Measurements from ENCODE around the gene CALN1. TPM values are rescaled to one million over a fixed set of nuclear protein-coding genes. Genes with fewer than 3 reads are reported as not detected.
"Not testable (repeated sequence)": the region's sequence is repeated elsewhere in the genome, so short reads cannot be mapped to it uniquely, and the experiment has no call there.

Gene CALN1
- total RNA-seq, 1 experiment from 2014 or later = not detected

DNA sequence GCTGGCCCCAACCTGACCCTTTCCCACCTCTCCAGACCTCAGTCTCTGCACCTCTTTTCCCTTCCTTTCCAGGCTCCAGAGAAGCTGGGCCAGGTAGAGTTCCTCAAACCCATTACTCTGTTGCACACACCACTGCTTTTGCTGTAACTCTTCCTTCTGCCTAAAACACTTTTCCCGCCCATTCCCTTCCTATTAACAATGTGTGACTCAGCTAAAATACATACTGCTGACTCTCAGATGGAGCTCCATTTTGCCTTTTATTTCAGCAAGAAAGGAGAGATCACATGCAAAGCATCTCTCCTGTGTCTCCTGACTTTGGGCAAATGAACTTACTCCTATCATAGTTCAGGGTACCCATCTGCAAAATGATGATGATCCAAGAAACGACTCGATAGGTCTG is 201.0 kb downstream of the CALN1 start:
- DNase-seq (ENCODE audit: extremely low read depth, low read depth) = no peak

DNA sequence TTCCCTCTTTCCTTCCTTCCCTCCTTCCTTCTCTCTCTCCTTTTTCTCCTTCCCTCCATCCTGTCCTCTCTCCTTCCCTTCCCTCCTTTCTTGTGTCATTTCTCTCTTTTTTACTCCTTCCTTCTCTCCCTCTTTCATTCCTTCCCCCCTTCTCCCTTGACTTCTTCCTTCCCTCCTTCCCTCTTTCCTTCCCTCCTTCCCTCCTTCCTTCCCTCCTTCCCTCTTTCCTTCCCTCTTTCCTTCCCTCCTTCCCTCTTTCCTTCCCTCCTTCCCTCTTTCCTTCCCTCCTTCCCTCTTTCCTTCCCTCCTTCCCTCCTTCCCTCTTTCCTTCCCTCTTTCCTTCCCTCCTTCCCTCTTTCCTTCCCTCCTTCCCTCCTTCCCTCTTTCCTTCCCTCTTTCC is 203.1 kb downstream of the CALN1 start:
- not testable (repeated sequence) for DNase-seq (ENCODE audit: extremely low read depth, low read depth)

DNA sequence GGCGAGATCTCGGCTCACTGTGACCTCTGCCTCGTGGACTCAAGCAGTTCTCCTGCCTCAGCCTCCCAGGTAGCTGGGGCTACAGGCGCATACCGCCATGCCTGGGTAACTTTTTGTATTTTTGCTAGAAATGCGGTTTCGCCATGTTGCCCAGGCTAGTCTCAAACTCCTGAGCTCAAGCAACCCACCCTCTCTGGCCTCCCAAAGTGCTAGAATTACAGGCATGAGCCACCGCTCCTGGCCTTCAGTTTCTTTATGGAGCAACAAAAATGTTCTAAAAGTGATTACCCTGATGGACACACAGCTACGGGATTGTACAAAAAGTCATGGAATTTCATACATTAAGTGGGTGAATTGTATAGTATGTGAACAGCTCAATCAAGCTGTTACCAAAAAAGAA is 216.0 kb downstream of the CALN1 start:
- DNase-seq (ENCODE audit: extremely low read depth, low read depth) = no peak

DNA sequence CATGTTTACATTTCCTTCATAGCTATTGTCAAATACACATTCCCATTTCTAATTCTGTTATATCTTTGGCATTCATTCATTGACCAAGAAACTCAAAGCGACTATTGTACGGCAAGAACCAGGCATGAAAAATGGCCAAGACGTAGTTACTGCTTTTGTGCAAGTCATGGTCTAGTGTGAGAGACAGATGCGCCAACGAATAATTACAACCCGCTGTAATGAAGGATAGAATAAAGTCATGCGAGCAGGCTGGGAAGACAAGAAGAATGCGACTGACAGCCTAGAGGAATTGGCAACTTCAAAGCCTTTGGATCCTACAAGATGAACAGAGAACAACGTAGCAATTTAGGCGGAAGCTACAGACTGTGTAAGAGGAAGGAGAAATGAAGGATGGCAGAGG is 221.2 kb downstream of the CALN1 start:
- DNase-seq (ENCODE audit: extremely low read depth, low read depth) = no peak

DNA sequence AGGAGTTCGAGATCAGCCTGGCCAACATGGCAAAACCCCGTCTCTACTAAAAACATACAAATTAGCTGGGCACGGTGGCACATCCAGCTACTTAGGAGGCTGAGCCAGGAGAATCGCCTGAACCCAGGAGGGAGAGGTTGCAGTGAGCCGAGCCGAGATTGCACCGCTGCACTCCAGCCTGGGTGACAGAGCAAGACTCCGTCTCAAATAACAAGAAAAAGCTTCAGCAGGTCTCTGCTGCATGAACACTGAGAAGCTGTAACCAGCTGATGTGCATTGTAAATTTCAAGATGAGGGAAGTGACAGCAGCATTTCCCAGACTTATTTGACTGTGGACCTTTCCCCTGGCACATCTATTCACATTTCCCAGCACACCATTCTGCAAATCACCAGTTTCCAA is 222.0 kb downstream of the CALN1 start:
- DNase-seq (ENCODE audit: extremely low read depth, low read depth) = no peak

DNA sequence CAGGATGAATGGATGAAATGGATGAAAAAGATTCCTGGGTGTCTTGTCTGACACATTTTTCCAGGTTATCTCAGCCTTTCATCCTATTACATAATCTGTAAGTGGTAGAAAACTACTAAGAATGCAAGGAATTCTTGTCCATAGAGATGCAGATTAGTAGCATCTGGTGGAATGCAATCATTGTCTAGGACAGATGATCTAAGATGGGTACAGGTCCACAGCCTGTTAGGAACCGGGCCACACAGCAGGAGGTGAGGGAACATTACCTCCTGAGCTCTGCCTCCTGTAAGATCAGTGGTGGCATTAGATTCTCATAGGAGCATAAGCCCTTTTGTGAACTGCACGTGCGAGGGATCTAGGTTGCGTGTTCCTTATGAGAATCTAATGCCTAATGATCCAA is 225.0 kb downstream of the CALN1 start:
- no peak for DNase-seq (ENCODE audit: extremely low read depth, low read depth)

DNA sequence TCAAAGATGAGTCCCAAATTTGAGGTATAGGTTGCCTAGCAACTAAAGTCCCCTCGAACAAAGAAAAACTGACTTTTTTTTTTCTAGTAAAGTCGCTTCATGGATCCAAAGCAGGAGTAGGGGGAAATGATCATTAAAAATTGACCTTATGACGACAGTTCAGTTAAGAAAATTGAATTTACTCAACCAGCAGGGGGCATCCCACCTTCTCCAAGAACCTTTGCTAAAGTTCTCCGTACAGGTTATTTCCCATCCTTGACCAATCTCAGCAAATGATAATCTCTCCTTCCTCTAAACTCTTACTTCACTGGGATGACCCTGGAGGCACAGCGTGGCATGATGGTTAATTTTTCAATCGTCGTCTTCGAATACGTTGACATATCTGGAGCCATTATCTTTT is 228.3 kb downstream of the CALN1 start:
- DNase-seq (ENCODE audit: extremely low read depth, low read depth) = peak; percentile 5

DNA sequence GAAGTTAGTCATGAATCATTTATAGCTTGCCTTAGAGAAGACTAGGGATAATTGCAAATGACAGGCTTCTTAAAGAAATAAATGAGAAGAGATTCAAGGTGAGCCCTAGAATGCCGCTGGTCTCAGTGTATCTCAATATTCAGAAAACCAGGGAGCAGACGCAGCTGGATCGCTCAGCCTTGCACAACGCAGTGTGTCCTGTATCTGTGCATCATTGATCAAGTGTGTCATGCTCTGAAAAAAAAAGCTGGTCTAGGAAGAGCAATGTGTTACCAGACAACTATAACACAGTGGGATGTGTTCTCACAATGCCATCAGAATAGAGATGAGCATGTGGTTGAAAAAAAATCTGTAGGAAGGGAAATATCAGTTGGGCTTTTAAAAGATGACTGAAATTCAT is 230.1 kb downstream of the CALN1 start:
- no peak for DNase-seq (ENCODE audit: extremely low read depth, low read depth)

DNA sequence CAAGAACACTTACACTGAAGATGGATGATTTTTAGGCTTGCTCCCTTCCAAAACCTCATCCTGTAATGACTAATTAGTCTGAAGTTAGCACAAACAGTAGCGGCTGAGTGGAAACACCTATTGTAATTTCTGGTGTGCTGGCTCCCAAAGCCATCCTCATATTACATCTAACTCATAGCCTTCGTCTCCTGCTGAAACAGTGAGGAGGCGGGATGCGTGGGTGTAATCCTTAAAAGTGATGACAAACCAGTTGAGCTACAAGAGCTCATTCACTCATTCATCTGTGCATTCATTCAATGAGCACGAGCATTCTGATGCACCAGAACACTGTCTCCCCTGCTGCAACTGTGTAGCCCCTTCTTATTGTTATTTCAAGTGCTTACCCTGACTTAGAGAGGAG is 235.3 kb downstream of the CALN1 start:
- DNase-seq (ENCODE audit: extremely low read depth, low read depth) = no peak

DNA sequence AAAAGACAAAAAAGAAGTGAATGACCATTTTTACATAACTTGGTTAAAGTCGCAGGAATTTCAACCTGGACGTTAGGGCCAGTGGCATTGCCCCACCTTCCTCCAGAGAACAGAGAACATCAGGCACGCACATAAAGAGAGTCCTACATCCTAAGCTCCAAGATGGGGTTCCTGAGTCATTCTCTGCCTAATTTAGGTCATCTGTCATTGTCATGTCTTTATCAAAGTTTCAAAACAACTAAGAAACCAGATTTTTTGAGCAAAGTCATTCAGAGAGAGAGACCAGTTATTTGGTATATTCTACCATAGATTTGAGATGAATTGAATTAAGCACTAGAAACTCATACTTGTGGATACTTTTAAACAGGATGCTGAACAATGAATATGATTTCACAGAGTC is 241.7 kb downstream of the CALN1 start:
- DNase-seq (ENCODE audit: extremely low read depth, low read depth) = no peak

DNA sequence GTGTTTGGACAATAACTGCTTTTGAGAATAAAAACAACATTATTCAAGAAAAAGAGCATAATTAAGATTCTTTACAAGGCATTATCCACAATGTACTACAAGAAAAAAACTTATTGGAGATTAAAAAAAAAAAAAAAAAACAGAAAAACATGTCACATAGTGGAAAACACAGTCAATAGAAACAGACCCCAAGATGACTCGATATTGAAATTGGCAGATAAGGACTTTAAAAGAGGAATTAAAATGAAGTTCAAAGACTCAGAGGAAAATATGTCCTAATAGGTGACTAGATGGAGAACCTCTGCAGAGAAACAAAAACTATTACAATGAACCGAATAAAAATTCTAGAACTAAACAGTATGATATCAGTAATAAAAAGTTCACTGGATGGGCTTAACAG is 248.9 kb downstream of the CALN1 start:
- DNase-seq (ENCODE audit: extremely low read depth, low read depth) = no peak

DNA sequence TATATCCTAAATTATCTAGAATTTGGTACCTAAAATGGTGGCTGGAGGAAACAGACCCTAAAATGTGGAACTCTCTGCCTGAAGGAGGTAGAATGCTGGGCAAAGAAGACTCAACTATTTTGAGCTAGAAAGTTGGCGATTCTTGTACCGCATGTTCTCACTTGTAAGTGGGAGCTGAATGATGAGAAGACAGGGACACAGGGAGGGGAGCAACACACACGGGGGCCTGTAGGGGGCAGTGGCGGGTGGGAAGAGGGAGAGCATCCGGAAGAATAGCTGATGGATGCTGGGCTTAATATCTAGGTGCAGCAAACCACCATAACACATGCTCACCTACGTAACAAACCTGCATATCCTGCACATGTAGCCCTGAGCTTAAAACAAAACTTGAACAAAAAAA is 250.6 kb downstream of the CALN1 start:
- no peak for DNase-seq (ENCODE audit: extremely low read depth, low read depth)

DNA sequence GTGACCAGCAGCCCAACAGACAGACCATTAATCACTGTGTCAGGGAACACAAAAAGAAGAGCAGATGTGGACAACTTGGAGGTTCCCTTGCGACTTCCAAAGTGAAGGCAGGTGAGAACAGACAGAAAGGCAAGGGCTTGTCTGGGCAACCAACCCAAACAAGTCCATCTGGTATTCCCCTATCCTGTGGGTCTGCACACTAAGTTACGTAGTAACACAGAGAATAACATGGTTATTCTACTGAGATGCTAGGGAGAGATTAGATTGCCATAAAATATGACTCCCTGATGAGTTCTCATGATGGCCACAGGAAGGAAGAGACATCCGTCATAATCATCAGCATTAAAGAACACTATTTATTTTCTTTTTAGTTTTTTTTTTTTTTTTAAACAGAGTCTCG is 252.2 kb downstream of the CALN1 start:
- no peak for DNase-seq (ENCODE audit: extremely low read depth, low read depth)

DNA sequence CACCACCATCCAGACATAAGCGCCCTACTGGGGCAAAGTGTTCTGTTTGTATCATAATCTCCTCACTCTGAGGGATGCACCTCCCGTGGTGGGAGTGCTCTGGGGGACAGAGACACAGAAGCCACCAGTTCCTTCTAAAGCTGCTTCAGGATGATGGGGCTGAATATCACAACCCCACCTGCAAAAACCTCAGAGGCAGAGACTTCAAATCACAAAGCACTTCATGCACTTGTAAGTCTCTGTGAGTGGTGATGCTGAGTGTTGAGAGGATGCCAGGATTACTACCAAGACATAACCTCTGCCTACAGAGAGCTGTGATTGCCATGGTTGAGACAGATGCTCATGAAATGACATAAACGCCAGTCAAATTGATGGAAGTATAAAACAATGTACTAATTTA is 255.5 kb downstream of the CALN1 start:
- DNase-seq (ENCODE audit: extremely low read depth, low read depth) = no peak

DNA sequence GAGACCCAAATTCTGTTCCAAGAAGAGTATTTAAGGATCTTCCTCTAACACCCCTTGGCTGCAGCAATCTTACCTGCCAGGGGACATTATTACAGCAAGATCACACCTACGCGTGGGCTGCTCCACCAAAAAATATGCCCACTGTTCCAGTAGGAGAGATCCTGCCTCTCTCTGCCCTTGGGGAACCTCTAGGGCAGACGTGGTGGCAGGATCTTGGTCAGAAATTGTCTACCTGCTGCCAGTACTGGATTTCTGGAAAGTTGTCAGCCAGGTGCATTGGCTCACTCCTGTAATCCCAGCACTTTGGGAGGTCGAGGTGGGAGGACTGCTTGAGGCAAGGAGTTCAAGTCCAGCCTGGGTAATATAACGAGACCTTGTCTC is 259.0 kb downstream of the CALN1 start:
- no peak for DNase-seq (ENCODE audit: extremely low read depth, low read depth)

DNA sequence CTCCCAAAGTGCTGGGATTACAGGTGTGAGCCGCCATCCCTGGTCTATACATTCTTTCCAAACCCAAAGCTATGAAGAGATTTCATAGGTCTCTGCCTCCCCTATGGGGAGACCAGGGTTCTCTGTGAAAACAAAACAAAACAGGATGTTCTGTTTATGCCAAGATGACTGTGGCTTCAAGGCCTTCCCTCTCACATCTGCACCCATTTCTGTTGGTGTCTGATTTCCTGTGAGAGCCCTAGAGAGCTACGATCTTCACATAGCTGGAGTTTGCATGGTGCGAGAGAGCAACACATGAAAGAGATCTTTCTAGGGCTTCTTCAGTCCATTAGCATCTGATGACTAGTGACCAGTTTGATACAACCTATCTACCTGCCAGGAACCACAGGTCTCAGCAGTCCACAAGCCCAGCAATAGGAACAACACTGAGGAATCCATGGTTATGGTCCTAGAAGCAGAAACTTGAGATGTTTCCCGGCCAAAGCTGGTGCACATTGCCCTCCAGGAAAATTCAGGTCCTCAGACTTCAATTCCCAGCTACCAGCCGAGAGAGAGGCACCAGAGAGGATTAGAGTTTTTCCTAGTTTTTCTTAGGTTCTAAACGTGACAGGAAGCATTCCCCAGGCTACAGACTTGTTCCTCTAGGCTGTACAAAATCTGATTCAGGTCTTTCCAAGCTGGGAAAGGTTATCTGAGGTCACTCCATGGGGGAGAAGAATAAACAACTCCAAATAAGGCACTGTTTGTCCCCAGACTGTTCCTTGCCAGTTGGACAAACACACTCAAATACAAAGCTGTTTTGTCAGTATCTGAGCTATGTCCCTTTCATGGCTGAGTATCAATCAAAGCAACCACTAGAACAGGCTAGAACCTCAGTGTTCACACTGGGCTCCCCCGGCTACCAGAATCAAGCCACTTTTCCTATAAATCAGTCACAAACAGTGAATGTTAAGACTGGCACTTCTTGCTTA is 259.7 kb downstream of the CALN1 start:
- DNase-seq (ENCODE audit: extremely low read depth, low read depth) = no peak

DNA sequence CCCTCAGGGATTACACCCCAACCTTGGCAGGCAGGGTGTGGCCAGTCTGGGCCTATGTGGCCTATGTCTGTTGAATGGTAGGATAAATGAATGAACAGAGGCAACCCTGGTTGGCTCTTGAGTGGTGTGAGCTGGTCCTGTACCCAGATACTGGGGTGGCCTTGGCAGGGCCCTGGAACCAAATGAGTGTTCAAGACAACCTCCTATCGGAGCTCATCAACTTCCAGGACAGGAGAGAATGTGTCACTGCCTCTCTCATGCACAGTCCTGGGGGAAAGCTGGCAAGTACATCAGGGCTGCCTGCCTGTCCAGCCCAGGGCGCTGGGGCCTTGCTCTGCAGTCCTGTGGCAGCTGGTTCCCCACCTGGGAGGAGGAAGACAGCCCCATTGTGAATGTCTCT is 271.6 kb downstream of the CALN1 start:
- no peak for DNase-seq (ENCODE audit: extremely low read depth, low read depth)

DNA sequence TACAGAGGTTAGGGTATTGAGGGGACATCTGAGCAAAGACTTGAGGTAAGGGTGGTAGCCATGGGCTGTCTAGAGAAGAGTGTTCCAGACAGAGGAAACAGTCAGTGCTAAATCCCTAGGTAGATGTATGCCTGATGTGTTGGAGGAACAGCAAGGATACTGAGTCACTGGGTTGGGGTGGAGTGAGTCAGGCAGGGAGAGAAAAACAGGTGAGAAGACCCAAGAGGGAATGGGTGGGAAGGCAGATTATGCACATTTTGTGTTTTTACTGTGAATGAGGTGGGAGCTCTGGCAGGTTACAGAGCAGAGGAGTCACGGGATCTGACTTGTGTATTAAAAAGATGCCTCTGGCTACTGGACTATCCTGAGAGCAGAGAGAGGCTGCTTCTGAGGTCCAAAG is 285.0 kb downstream of the CALN1 start:
- DNase-seq (ENCODE audit: extremely low read depth, low read depth) = no peak

DNA sequence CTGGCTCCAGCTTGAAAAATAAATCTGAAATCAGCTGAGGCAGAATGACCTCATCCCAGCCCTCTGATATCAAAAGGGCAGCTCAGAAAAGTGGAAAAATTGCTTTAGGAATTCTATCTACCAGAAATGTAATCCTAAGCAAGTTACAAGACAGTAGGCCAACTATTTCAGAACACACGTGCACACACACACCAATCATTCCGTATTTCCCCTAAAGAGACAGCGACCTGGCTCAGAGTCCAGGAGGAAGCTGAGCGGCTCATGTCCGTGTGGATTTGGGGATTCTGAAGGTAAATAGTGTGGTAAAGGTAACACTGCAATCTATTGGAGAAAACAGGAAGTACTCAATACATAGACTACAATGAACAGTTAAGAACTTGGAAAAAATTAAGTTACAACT is 288.2 kb downstream of the CALN1 start:
- DNase-seq (ENCODE audit: extremely low read depth, low read depth) = no peak

DNA sequence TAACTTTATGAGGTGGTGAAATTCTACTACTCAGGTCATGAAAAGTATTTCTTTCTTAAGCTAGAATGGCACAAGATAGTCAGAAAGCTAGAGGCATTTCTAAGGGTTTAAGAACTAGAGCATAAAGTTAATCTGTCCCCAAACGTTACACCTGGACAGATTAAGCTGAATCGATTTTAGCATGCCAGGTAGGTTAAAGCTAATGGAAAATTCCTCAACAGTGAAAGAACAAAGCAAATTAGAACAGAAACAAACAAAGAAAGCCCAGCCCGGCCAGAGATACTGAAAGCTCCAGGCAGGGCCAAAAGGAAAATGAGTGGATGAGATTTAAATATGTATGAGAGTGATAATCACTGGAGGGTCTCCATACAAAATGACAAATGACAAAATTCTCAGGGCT is 293.8 kb downstream of the CALN1 start:
- DNase-seq (ENCODE audit: extremely low read depth, low read depth) = no peak

DNA sequence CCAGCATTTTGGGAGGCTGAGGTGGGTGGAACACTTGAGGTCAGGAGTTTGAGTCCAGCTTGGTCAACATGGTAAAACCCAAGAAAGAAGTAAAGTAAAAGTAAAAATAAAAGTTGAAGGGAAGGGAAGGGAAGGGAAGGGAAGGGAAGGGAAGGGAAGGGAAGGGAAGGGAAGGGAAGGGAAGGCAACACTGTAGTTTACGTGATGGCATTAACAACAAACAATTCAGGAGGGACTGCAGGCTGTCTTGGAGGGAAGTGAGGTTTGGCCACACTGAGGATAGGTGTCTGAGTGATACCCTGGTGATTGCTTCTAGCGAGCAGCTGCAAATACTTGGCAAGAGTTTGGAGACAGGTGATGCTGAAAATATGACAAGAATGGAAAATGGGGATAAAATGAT is 298.0 kb downstream of the CALN1 start:
- DNase-seq (ENCODE audit: extremely low read depth, low read depth) = no peak

DNA sequence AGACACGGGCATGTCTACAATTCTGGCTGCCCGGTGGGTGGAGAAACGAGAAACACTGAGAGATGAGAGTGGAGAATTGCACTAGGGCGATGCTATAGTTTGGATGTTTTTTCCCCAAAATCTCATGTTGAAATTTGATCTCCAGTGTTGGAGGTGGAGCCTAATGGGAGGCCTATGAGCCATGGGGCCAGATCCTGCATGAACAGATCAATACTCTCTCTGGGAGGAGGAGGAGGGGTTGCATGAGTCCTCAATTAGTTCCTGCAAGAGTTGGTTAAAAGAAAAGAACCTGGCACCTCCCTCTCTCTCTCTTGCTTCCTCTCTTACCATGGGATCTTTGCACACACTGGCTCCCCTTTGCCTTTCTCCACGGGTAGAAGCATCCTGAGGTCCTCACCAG is 299.1 kb downstream of the CALN1 start:
- no peak for DNase-seq (ENCODE audit: extremely low read depth, low read depth)

DNA sequence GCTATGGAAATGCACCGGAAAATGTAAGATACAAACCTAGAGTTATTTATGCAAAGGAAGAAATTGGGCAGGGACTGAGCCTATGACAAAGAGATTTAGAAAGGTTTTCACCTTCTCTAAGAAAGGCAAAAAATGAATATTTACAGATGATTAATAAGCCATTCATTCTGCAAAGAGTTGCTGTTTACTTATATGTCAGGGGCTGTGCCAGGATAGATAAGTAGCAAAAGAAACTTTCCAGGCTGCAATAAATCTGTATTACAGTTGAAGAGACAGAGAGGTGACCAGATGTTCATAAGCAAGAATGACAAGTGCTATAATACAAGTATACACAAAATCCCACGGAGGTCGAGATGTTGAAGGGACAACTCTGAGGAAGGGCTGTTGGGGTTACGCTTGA is 299.6 kb downstream of the CALN1 start:
- DNase-seq (ENCODE audit: extremely low read depth, low read depth) = no peak

Measured in NCI-H460 (cell line).